Measurements from ENCODE around the gene DCPS. TPM values are rescaled to one million over a fixed set of nuclear protein-coding genes. Genes with fewer than 3 reads are reported as not detected.
"Not testable (repeated sequence)": the region's sequence is repeated elsewhere in the genome, so short reads cannot be mapped to it uniquely, and the experiment has no call there.

The DCPS gene
- total RNA-seq, 1 experiment from 2014 or later, result 26.2 TPM

GRCh38 chr11:126345759-126346585, 42.1 kb downstream of the DCPS start:
- CTCF ChIA-PET, result no interaction called here
- Mint-ChIP-seq H3K9me3 (no peaks in the 10 kb centered on the region), H3K27me3 (ENCODE audit: low read depth) (no peaks in the 10 kb centered on the region), H3K4me1 (peaks cover 45% of the 10 kb centered on the region), H3K36me3 (peaks cover 22% of the 10 kb centered on the region), H3K27ac (peak overlapping the region; percentile 55), H3K4me3 (no peak overlapping the region)
- TF ChIP-seq SMAD4 (CRISPR knock-in tag; IDR thresholded peaks at IDR 0.05) (no peak), ZNF232 (CRISPR knock-in tag; IDR thresholded peaks at IDR 0.05) (no peak), TP53 (CRISPR knock-in tag; IDR thresholded peaks at IDR 0.05) (no peak), TEAD1 (CRISPR knock-in tag; IDR thresholded peaks at IDR 0.05) (no peak), CREB1 (CRISPR knock-in tag; IDR thresholded peaks at IDR 0.05) (no peak), ZNF671 (CRISPR knock-in tag; IDR thresholded peaks at IDR 0.05) (no peak), CBFB (CRISPR knock-in tag; IDR thresholded peaks at IDR 0.05; ENCODE audit: low read depth) (no peak)
- TF ChIP-seq, protein P1, sequence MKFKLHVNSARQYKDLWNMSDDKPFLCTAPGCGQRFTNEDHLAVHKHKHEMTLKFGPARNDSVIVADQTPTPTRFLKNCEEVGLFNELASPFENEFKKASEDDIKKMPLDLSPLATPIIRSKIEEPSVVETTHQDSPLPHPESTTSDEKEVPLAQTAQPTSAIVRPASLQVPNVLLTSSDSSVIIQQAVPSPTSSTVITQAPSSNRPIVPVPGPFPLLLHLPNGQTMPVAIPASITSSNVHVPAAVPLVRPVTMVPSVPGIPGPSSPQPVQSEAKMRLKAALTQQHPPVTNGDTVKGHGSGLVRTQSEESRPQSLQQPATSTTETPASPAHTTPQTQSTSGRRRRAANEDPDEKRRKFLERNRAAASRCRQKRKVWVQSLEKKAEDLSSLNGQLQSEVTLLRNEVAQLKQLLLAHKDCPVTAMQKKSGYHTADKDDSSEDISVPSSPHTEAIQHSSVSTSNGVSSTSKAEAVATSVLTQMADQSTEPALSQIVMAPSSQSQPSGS (CRISPR knock-in tag; IDR thresholded peaks at IDR 0.05; ENCODE audit: borderline replicate concordance, low read depth), result no peak
- TF ChIP-seq, protein P2, sequence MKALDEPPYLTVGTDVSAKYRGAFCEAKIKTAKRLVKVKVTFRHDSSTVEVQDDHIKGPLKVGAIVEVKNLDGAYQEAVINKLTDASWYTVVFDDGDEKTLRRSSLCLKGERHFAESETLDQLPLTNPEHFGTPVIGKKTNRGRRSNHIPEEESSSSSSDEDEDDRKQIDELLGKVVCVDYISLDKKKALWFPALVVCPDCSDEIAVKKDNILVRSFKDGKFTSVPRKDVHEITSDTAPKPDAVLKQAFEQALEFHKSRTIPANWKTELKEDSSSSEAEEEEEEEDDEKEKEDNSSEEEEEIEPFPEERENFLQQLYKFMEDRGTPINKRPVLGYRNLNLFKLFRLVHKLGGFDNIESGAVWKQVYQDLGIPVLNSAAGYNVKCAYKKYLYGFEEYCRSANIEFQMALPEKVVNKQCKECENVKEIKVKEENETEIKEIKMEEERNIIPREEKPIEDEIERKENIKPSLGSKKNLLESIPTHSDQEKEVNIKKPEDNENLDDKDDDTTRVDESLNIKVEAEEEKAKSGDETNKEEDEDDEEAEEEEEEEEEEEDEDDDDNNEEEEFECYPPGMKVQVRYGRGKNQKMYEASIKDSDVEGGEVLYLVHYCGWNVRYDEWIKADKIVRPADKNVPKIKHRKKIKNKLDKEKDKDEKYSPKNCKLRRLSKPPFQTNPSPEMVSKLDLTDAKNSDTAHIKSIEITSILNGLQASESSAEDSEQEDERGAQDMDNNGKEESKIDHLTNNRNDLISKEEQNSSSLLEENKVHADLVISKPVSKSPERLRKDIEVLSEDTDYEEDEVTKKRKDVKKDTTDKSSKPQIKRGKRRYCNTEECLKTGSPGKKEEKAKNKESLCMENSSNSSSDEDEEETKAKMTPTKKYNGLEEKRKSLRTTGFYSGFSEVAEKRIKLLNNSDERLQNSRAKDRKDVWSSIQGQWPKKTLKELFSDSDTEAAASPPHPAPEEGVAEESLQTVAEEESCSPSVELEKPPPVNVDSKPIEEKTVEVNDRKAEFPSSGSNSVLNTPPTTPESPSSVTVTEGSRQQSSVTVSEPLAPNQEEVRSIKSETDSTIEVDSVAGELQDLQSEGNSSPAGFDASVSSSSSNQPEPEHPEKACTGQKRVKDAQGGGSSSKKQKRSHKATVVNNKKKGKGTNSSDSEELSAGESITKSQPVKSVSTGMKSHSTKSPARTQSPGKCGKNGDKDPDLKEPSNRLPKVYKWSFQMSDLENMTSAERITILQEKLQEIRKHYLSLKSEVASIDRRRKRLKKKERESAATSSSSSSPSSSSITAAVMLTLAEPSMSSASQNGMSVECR (CRISPR knock-in tag; IDR thresholded peaks at IDR 0.05; ENCODE audit: borderline replicate concordance), result no peak
- no peak for DNase-seq (ENCODE audit: low spot score)
- POLR2A ChIA-PET, result interaction anchor here (0.7 to 0.8 kb wide), 2 partner anchors 9 to 11 kb away, joined by 3 read pairs; partner anchors contain the start of gene ST3GAL4
- peak; percentile 36; the same call in 1 of the 2 replicates for ATAC-seq

GRCh38 chr11:126346586-126346940, 42.7 kb downstream of the DCPS start:
- Mint-ChIP-seq H3K4me3 (no peak overlapping the region), H3K27me3 (ENCODE audit: low read depth) (no peaks in the 10 kb centered on the region), H3K9me3 (no peaks in the 10 kb centered on the region), H3K27ac (peak overlapping the region; percentile 55; the same call in 1 of the 2 replicates), H3K36me3 (peaks cover 18% of the 10 kb centered on the region), H3K4me1 (peaks cover 45% of the 10 kb centered on the region)
- ATAC-seq, result no peak; the same call in none of the 2 replicates
- POLR2A ChIA-PET, result interaction anchor here (0.7 to 0.8 kb wide), 2 partner anchors 9 to 10 kb away, joined by 3 read pairs; partner anchors contain the start of gene ST3GAL4
- TF ChIP-seq ZNF423 (CRISPR knock-in tag; IDR thresholded peaks at IDR 0.05) (peak; percentile 94), ETV6 (CRISPR knock-in tag; IDR thresholded peaks at IDR 0.05) (0 out of 2 replicates have a peak, but pooled peaks have one; percentile 25)
- TF ChIP-seq, protein P3, sequence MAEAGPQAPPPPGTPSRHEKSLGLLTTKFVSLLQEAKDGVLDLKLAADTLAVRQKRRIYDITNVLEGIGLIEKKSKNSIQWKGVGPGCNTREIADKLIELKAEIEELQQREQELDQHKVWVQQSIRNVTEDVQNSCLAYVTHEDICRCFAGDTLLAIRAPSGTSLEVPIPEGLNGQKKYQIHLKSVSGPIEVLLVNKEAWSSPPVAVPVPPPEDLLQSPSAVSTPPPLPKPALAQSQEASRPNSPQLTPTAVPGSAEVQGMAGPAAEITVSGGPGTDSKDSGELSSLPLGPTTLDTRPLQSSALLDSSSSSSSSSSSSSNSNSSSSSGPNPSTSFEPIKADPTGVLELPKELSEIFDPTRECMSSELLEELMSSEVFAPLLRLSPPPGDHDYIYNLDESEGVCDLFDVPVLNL (CRISPR knock-in tag; IDR thresholded peaks at IDR 0.05; ENCODE audit: borderline replicate concordance, low read depth), result no peak
- CTCF ChIA-PET, result interaction anchor here (0.6 kb wide), 1 partner anchor 80 kb away, joined by 3 read pairs; no protein-coding TSS in a partner anchor
- no peak for DNase-seq (ENCODE audit: low spot score)

GRCh38 chr11:126346946-126347345, 43.1 kb downstream of the DCPS start:
- CTCF ChIA-PET, result interaction anchor here (0.6 kb wide), 1 partner anchor 79 kb away, joined by 3 read pairs; no protein-coding TSS in a partner anchor
- not testable (repeated sequence) for DNase-seq (ENCODE audit: low spot score)

More at GRCh38 chr11:126346946-126347345, 43.1 kb downstream of the DCPS start:
- ATAC-seq; H3K4me3 Mint-ChIP-seq; H3K27me3 Mint-ChIP-seq (ENCODE audit: low read depth); H3K27ac Mint-ChIP-seq; H3K9me3 Mint-ChIP-seq: not testable (repeated sequence)
- Mint-ChIP-seq H3K36me3 (peaks cover 14% of the 10 kb centered on the region), H3K4me1 (peaks cover 45% of the 10 kb centered on the region)
- POLR2A ChIA-PET, result interaction anchor here (0.7 kb wide), 1 partner anchor 8 kb away, joined by 3 read pairs; the partner anchor contains the start of gene ST3GAL4
